ENCODE data around the gene PIGH. TPM values are rescaled to one million over a fixed set of nuclear protein-coding genes. Genes with fewer than 3 reads are reported as not detected.
"Not testable (repeated sequence)": the region's sequence is repeated elsewhere in the genome, so short reads cannot be mapped to it uniquely, and the experiment has no call there.

PIGH gene
- total RNA-seq, 1 donor: 14.0 TPM

DNA sequence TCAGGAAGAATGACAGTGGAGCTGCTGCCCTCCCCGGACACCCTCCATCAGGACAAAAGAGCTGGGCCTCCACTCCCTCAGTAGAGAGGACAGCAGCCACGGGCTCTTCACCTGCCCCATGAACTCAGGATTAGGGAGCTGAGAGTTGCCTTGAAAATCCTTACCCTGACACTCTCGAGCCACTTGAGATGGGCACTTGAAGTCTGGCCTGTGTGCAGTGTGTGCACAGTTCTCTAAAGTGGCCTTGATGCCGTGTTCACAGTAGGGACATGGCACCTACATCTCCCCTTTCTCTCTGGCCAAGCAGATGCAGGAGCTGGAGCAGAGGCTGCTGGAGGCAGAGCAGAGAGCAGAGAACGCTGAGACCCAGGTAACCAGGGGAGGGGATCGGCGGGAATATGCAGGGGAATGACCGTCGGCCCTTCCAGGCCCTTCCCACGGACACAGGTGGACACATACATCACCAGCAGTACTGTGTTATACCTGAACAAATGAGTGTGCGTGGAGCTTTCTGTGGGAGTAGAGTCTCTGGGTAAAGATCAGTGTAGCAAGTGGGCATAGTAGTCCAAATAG lies 44.5 kb downstream of the PIGH start:
- DNase-seq (ENCODE audit: low read depth in 2 of 3, low spot score in 2 of 3): no peak

DNA sequence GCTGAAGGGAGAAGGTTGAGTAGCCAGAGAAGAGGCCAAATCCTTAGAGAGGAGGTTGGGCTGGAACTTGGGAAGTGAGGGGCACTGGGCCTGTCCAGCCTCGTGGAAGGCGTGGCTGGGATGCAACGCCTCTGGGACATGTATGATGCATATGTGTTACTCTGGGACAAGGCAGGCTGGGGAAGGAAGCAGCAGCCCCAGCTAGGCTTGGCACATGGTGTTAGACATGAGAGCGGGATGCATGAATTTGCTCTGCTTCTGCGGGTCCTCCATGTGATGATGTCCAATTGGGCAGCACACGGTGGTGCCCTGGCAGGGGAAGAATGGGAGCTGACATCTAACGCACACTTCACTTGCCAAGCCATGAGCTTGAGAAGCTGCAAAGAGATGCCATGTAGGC lies 45.7 kb downstream of the PIGH start:
- DNase-seq (ENCODE audit: low read depth in 2 of 3, low spot score in 2 of 3): no peak

DNA sequence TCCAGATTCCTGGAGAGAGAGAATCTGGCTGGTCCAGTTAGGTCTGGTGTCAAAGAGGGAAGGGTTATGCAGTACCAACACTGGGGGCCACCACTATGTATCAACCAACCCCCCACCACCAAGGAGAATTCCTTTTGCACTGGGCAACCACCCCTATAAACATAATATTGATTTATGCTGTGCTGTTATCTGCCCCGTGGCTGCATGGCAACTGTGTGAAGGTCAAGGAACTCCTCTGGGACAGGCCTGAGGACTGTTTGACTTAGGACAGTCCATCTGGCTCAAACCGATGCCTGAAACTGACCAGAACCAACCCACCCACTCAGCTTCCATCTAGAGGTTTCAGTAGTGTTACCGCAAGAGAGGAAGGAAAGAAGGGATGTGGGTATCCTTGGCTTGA lies 46.5 kb downstream of the PIGH start:
- DNase-seq (ENCODE audit: low read depth in 2 of 3, low spot score in 2 of 3): no peak

DNA sequence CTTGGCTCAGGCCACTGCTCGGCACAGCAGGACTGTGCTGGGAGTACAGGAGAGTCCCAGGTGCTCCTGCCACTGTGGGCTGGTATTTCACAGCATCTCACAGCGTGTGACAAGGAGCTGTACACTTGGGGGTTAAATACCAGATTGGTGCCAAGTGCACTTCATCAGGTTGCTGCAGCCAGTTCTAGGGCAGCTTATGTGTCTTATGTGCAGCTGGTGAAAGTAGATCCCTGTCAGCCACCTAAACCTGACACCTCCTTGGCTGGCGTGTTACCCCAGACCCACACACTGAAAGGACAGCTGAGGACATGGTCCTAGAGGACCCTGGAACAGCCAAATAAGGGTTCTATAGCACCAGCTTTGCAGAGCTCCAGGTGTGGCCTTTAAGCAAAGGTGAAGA lies 48.1 kb downstream of the PIGH start:
- no peak for DNase-seq (ENCODE audit: low read depth in 2 of 3, low spot score in 2 of 3)

DNA sequence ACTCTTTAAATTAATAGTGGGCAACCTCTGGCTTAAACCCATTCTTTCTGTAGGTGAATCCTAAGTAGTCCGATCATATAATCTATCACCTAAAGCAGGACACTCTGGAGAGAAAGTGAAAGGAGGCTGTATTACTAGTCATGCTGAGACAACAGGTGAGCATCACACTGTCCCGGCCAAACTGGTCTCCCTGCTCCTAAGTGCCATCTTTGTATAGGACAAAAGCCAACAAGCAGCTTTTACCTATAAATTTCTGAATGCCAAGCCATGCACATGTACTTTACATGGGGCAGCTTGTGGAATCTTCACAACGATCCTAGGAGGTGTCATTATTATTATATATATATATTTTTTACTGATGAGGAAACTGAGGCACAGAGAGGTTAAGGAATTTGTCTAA lies 48.9 kb downstream of the PIGH start:
- DNase-seq (ENCODE audit: low read depth in 2 of 3, low spot score in 2 of 3): no peak

DNA sequence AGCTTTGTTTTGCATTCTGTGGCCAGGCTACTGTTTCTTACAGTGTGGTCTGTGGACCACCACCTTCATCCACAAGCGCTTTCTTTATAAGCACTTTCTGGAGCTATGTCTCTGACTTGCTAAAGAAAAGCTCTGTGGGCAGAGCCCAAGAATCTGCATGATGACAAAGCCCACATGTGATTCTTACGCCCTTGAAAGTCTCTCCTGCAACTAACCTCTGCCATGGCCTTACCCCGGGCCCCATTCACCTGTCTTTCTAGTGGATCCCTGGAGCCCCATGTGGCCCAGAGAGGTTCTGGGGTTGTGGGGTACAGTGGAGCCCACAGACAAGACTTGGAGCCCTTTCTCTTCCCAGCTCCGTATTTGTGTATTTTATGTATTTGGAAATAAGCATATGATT lies 50.3 kb downstream of the PIGH start:
- DNase-seq (ENCODE audit: low read depth in 2 of 3, low spot score in 2 of 3): no peak

DNA sequence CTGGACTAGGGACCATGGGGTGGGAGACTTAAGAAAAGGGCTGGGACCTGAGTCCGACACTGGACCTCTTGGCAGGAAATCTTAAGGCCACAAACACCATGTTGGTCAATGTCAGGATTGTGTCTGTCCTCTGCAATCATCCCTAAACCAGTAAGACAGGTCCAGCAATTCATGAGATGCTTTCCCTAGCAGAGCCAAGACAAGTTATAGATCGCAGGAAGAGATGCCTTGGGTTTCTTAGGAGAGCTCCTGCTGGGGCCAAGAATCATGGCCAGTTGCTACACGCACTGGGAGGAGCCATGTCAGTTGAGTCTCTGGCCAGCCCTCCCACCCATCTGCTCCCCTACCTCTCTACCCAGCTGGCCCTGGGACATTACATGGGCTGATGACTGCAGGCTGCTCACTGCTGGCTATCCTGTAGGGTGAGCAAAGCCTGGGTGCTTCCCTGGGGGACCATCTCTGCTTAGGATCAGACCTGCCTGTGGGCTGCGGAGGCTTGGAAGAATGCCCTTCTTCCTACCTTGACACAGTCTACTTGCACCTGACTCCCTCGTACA lies 52.8 kb downstream of the PIGH start:
- no peak for DNase-seq (ENCODE audit: low read depth in 2 of 3, low spot score in 2 of 3)

DNA sequence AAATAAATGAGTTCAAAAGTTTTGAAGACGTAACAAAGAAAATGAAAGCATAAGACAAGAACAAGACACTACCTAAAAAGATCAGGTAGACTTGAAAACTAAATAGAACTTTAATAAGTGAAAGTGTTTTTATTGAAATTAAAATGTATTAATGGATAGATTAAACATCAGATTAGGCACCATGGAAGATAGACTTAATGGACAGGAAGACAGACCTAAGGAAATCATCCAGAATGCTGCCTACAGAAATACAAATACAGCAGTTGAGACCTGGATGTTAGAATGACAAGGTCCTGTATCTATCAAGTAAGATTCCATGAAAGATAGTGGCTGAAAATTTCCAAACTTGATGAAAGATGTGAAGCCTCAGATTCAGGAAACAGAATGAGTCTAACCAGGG lies 55.5 kb downstream of the PIGH start:
- DNase-seq (ENCODE audit: low read depth in 2 of 3, low spot score in 2 of 3): no peak

DNA sequence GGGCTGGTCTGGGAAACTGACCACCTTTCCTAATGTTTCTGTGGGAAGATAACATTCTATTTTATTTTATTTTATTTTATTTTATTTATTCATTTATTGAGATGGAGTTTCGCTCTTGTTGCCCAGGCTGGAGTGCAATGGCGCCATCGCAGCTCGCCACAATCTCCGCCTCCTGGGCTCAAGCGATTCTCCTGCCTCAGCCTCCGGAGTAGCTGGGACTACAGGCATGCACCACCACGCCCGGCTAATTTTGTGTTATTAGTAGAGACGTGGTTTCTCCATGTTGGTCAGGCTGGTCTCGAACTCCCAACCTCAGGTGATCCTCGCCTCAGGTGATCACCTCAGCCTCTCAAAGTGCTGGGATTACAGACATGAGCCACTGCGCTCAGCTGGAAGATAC lies 57.4 kb downstream of the PIGH start:
- DNase-seq (ENCODE audit: low read depth in 2 of 3, low spot score in 2 of 3): not testable (repeated sequence)

DNA sequence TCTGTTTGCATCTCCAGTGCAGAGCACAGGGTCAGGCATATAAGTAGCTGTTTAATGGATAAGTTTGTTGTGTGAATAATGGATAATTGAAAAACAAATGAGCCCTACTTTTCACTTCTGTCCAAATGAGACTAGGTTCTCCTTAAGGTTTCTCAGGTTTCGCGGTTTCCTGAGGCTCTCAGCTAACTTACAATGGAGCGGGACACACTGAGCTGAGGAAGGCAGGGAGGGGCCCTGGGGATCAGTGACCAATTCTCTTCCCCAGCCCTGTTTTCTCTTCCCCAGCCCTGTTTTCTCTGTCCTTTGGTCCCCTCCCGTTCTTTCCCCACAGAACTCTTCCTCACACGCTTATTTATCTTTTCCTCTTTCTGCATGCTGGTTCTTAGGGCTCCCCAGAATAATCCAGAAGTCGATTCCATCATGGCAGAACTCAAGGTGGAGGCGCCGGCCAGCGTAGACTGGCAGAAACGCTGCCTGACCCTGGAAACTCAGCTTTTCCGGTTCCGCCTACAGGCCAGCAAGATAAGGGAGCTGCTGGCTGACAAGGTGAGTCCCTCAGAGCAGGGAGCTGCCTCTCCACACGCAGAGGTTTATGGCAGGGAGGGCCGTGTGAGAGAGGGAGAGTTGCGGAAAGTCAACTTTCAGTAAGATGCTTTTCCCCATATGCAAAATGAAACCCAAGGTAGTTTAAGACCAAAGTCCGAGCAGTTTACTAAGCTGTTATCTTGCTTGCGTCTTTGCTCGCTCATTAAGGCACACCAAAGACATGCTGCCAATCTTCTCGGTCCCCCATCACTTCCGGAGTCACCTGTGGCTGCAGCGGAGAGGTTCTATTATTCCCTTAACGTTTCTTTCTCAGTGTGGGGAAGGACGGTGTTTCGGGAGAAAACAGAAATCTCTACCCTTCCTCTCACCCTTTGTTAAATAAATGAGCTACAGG lies 58.4 kb downstream of the PIGH start:
- DNase-seq (ENCODE audit: low read depth in 2 of 3, low spot score in 2 of 3): no peak

Small RNA genes within 50 kb of the gene (small RNA-seq; reads per million reads assigned to genes)
- gene AL132640.3 (not detected), gene RF00019 (not detected)

Other genes starting within 250 kb of the PIGH start
- gene ATP6V1D, start 240.5 kb downstream of the PIGH start, total RNA-seq: 18.6 TPM
- 20.2 TPM for gene EIF2S1, start 239.9 kb downstream of the PIGH start, total RNA-seq
- gene PLEK2, start 188.1 kb downstream of the PIGH start, total RNA-seq: not detected
- 46.3 TPM for gene TMEM229B, start 111.5 kb downstream of the PIGH start, total RNA-seq
- gene PLEKHH1, start 67.0 kb downstream of the PIGH start, total RNA-seq: 0.27 TPM
- gene ARG2, start 19.7 kb upstream of the PIGH start, total RNA-seq: 28.0 TPM
- gene VTI1B, start 74.4 kb upstream of the PIGH start, total RNA-seq: 21.3 TPM
- gene RDH11, start 95.5 kb upstream of the PIGH start, total RNA-seq: 62.5 TPM
- gene RDH12, start 101.6 kb upstream of the PIGH start, total RNA-seq: not detected
- gene ZFYVE26, start 216.3 kb upstream of the PIGH start, total RNA-seq: 22.1 TPM
- 22.4 TPM for gene RAD51B, start 219.5 kb upstream of the PIGH start, total RNA-seq

Measured in hematopoietic multipotent progenitor cell (in vitro differentiated cells).